Uterus (tissue), 4 donors: ENCODE measurements around the gene GKN1. TPM values are rescaled to one million over a fixed set of nuclear protein-coding genes. Genes with fewer than 3 reads are reported as not detected.

ENCODE experiments used
- DNase-seq, 2 donors: peaks; one replicate each; pipeline ENCODE4 v3.0.0-alpha.2; 2019 to 2020
- H3K27ac ChIP-seq, 2 donors: fragments of 200-600 bp; sonication (generic); 1 replicate in 1 of 2; 2 replicates in 1 of 2; pipeline ENCODE4 v1.5.1; 2016 to 2018
- H3K27me3 ChIP-seq, 2 donors: fragments of 200-600 bp; sonication (generic); one replicate each; pipeline ENCODE4 v1.5.1; 2018 to 2019; ENCODE audit warnings: control low read depth in 1 of 2
- H3K36me3 ChIP-seq, 2 donors: fragments of 200-600 bp; sonication (generic); one replicate each; pipeline ENCODE4 v1.5.1; 2019; ENCODE audit warnings: control low read depth in 1 of 2
- H3K4me1 ChIP-seq, 2 donors: fragments of 200-600 bp; sonication (generic); one replicate each; pipeline ENCODE4 v1.5.1; 2018 to 2019; ENCODE audit warnings: control low read depth in 1 of 2
- H3K4me3 ChIP-seq, 2 donors: fragments of 200-600 bp; sonication (generic); 1 replicate in 1 of 2; 2 replicates in 1 of 2; pipeline ENCODE4 v1.5.1; 2018 to 2019; ENCODE audit warnings: mild to moderate bottlenecking in 1 of 2
- H3K9me3 ChIP-seq, 2 donors: fragments of 200-600 bp; sonication (generic); one replicate each; pipeline ENCODE4 v1.5.1; 2019; ENCODE audit warnings: control low read depth in 1 of 2
- CTCF ChIP-seq, 4 experiments: fragments of 200-600 bp in 2 of 4; fragments of 450-650 bp in 2 of 4; sonication (generic) in 2 of 4; IDR thresholded peaks; one replicate each; pipeline ENCODE4 v1.5.1; 2016 to 2019; ENCODE audit warnings: antibody characterized with exemption in 4 of 4, mild to moderate bottlenecking in 2 of 4, moderate library complexity in 1 of 4
- POLR2A ChIP-seq, 2 donors: fragments of 450-650 bp; IDR thresholded peaks; one replicate each; pipeline ENCODE4 v1.6.1; 2016; ENCODE audit warnings: antibody characterized with exemption in 2 of 2, mild to moderate bottlenecking in 1 of 2, moderate library complexity in 1 of 2
- intact Hi-C: fragments of 100-400 bp; cut with DNase I; formaldehyde crosslinking; loops from one replicate; pipeline ENCODE4 v1.15.1; 2023; ENCODE audit warnings: low total_unique reads
- total RNA-seq, 4 donors: library from RNA; depleted of rRNA in 3 of 4; stranded (reverse); fragments of >200 nt in 3 of 4; gene quantifications; one replicate each; pipeline versions ENCODE4 v1.1.0 to v1.2.4, GENCODE V29; 2014 to 2023
- donor health status: DM: yes; HTN: yes; CAD: no.

Gene GKN1
- total RNA-seq, 4 donors from 2014 or later: not detected

GRCh38 chr2:68937346-68938055 lies 36.9 kb upstream of the GKN1 start:
- TF ChIP-seq CTCF (IDR thresholded peaks at IDR 0.05): no peak
- TF ChIP-seq POLR2A (IDR thresholded peaks at IDR 0.05): no peak
- H3K36me3 ChIP-seq: no peaks in the 10 kb centered on the region
- intact Hi-C loops: no loop called here
- no peak overlapping the region for H3K4me3 ChIP-seq
- H3K4me1 ChIP-seq: no peaks in the 10 kb centered on the region
- H3K9me3 ChIP-seq: no peaks in the 10 kb centered on the region
- no peak for DNase-seq
- H3K27ac ChIP-seq: no peak overlapping the region
- no peaks in the 10 kb centered on the region for H3K27me3 ChIP-seq

DNA sequence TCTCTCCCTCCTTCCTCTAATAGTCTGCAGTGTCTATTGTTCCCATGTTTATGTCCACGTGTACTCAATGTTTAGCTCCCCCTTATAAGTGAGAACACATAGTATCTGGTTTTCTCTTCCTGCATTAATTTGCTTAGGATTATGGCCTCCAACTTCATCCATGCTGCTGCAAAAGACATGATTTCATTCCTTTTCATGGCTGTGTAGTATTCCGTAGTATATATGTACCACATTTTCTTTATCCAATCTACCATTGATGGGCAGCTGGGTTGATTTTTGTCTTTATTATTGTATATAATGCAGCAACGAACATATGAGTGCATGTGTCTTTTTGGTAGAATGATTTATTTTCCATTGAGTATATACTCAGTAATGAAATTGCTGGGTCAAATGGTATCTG lies 35.5 kb upstream of the GKN1 start:
- intact Hi-C loops: no loop called here
- no peak overlapping the region for H3K4me3 ChIP-seq
- H3K36me3 ChIP-seq: no peaks in the 10 kb centered on the region
- DNase-seq: no peak
- no peaks in the 10 kb centered on the region for H3K4me1 ChIP-seq
- H3K27me3 ChIP-seq: no peaks in the 10 kb centered on the region
- no peaks in the 10 kb centered on the region for H3K9me3 ChIP-seq
- H3K27ac ChIP-seq: no peak overlapping the region
- TF ChIP-seq POLR2A (IDR thresholded peaks at IDR 0.05) (no peak), CTCF (IDR thresholded peaks at IDR 0.05) (no peak)

DNA sequence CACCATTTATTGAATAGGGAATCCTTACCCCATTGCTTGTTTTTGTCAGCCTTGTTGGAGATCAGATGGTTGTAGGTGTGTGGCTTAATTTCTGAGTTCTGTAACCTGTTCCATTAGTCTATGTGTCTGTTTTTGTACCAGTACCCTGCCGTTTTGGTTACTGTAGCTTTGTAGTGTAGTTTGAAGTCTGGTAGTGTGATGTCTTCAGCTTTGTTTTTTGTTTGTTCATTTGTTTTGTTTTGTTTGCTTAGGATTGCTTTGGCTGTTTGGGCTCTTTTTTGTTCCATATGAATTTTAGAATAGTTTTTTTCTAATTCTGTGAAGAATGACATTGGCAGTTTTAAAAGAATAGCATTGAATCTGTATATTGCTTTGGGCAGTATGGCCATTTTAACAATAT lies 34.5 kb upstream of the GKN1 start:
- no peak overlapping the region for H3K4me3 ChIP-seq
- no peaks in the 10 kb centered on the region for H3K36me3 ChIP-seq
- no peak for DNase-seq
- no peaks in the 10 kb centered on the region for H3K9me3 ChIP-seq
- no peaks in the 10 kb centered on the region for H3K4me1 ChIP-seq
- intact Hi-C loops: no loop called here
- H3K27ac ChIP-seq: no peak overlapping the region
- no peaks in the 10 kb centered on the region for H3K27me3 ChIP-seq
- no peak for TF ChIP-seq CTCF (IDR thresholded peaks at IDR 0.05)
- no peak for TF ChIP-seq POLR2A (IDR thresholded peaks at IDR 0.05)

DNA sequence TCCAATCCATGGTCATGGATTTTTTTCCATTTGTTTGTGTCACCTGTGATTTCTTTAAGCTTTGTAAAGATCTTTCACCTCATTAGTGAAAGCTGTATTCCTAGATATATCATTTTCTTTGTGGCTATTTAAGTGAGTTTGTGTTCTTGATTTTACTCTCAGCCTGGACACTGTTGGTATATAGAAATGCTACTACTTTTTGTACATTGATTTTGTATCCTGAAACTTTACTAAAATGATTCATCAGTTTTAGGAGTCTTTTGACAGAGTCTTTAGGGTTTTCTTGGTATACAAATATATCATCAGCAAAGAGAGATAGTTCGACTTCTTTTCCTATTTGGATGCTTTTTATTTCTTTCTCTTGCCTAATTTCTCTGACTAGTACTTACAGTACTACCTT lies 34.1 kb upstream of the GKN1 start:
- intact Hi-C loops: no loop called here
- TF ChIP-seq CTCF (IDR thresholded peaks at IDR 0.05): no peak
- no peak for TF ChIP-seq POLR2A (IDR thresholded peaks at IDR 0.05)
- Histone ChIP-seq H3K4me1 (no peaks in the 10 kb centered on the region), H3K27ac (no peak overlapping the region), H3K4me3 (no peak overlapping the region), H3K27me3 (no peaks in the 10 kb centered on the region), H3K9me3 (no peaks in the 10 kb centered on the region), H3K36me3 (no peaks in the 10 kb centered on the region)
- DNase-seq: no peak

- no peak for TF ChIP-seq CTCF (IDR thresholded peaks at IDR 0.05)
- TF ChIP-seq POLR2A (IDR thresholded peaks at IDR 0.05): no peak
- intact Hi-C loops: no loop called here
- H3K27me3 ChIP-seq: no peaks in the 10 kb centered on the region
- no peaks in the 10 kb centered on the region for H3K9me3 ChIP-seq
- H3K4me1 ChIP-seq: no peaks in the 10 kb centered on the region
- H3K4me3 ChIP-seq: no peak overlapping the region
- no peaks in the 10 kb centered on the region for H3K36me3 ChIP-seq
- DNase-seq: no peak
- no peak overlapping the region for H3K27ac ChIP-seq
Observed at GRCh38 chr2:68942827-68943226, 31.6 kb upstream of the GKN1 start.
